ENCODE measurements around the gene MAN1A1. TPM values are rescaled to one million over a fixed set of nuclear protein-coding genes. Genes with fewer than 3 reads are reported as not detected.

The MAN1A1 gene
- polyA plus RNA-seq, 3 donors: 19.1 to 50.1 (median 37.5) TPM

- H3K27ac ChIP-seq (ENCODE audit: low read depth, low read length): no peak overlapping the region
- WGBS, 3 donors: 80 to 97% (median 96%) methylated on average over 4 of the region's 4 CpGs
Measured at GRCh38 chr6:119230160-119230559, 119.4 kb downstream of the MAN1A1 start.

- WGBS, 3 donors: 90 to 98% (median 95%) methylated on average over 2 of the region's 2 CpGs
- H3K27ac ChIP-seq (ENCODE audit: low read depth, low read length): no peak overlapping the region
Measured at GRCh38 chr6:119227377-119227776, 122.2 kb downstream of the MAN1A1 start.

DNA sequence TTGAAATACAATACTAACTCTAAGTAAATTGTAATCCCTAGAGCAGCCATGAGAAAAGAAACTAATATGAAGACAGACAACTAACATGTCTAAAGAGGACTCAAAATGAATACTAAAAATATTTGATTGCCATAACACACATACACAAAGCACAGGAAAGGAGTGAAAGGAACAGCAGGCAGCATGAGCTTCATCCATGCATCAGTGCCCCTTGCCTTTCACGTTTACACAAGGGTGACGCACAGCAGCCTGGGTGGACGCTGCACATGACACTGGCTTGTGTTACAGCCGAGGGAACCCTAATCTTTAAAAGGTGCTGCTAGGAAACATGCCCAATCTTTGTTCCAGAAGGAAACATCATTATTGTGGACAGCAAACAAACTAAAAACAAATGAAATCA lies 123.5 kb downstream of the MAN1A1 start:
- 64 to 88% (median 80%) methylated on average over 4 of the region's 4 CpGs for WGBS, 3 donors
- H3K27ac ChIP-seq (ENCODE audit: low read depth, low read length): no peak overlapping the region

DNA sequence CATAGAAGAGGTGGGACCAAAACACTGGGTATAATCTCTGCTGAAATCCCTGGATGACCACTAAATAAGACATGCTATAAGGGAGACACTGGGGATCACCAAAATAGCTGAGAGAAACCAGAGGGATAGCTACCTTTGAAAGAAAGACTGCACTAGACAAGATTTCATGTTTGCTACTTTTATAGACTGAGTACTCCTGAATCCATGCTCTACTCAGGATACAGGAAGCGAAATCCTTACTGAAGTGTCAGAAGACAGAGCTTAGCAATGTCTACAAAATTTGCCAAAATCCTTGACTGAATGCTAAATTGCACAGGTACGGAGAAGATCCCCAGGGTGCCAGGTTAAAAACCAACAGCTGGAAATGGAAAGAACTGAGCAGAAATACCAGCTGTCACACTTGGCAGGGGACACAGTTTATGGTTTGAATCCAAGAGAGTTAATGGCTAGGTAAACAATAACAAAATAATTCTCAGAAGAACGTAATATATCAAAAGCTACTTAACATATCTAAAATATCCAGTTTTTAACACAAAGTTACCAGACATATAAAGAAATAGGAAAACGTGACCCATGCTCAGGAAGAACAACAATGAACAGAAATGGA lies 125.4 kb downstream of the MAN1A1 start:
- WGBS, 3 donors: 60 to 91% (median 90%) methylated on average over 4 of the region's 4 CpGs
- H3K27ac ChIP-seq (ENCODE audit: low read depth, low read length): no peak overlapping the region

- WGBS, 3 donors: 43 to 68% (median 60%) methylated on average over 1 of the region's 1 CpG
- no peak overlapping the region for H3K27ac ChIP-seq (ENCODE audit: low read depth, low read length)
Measured at GRCh38 chr6:119220452-119220851, 129.1 kb downstream of the MAN1A1 start.

DNA sequence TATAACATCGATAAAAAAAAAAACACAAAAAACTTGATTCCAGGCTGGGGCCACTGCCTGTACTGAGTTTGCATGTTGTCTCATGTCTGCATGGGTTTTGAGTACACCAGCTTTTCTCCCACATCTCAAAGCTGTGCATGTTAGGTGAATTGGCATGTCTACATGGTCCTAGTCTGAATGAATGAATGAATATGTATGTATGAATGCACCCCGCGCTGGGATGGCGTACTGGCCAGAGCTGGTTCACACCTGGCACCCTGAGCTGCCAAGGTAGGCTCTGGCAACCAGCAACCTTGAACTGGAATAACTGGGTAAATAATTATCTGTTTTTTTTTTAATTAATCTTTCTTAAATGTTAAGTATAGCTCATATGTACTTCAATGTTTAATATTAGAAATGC lies 131.0 kb downstream of the MAN1A1 start:
- WGBS, 3 donors: 49 to 98% (median 97%) methylated on average over 4 of the region's 4 CpGs

GRCh38 chr6:119215885-119216590 lies 133.5 kb downstream of the MAN1A1 start:
- 79 to 92% (median 91%) methylated on average over 9 of the region's 9 CpGs for WGBS, 3 donors
- no peak overlapping the region for H3K27ac ChIP-seq (ENCODE audit: low read depth, low read length)

More for the DNA sequence above, 131.0 kb downstream of the MAN1A1 start:
- H3K27ac ChIP-seq (ENCODE audit: low read depth, low read length): no peak overlapping the region

DNA sequence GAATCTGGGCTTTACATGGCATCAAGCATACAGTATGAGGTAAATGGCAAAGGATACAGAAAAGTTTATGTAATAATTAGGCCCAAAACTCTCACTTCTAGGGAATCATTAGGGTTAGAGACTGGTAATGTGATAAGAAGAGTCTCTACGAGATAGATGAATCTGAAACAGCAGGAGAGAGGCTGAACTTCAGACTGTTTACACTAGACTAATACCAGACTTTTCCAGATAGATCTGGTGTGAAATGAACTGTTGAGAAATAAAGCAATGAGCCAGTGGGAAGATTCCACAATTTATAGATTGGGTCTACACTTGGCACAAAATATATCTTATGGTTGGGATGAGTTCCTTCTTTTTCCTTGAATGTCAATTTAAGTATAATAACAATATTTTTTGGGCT lies 134.3 kb downstream of the MAN1A1 start:
- WGBS, 3 donors: 27 to 67% (median 51%) methylated on average over 1 of the region's 1 CpG
- no peak overlapping the region for H3K27ac ChIP-seq (ENCODE audit: low read depth, low read length)

DNA sequence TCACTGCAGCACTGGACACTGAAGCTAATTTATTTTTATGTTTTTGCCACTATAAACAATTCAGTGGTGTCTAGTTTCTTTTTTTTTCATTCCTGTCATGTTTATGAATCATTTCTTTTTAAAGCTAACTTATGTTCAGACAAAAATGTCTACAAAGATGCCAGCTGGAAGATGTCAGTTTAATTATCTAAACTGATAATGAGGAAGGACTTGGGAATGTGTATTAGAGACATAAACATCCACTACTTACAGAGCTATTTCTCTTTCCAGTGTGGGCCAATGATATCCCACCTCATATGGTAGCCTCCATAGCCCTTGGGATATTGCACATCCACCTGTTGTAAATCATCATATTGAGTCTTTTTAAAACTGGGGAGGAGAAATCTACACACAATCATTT lies 139.0 kb downstream of the MAN1A1 start:
- H3K27ac ChIP-seq (ENCODE audit: low read depth, low read length): no peak overlapping the region

- 48 to 71% (median 56%) methylated on average over 11 of the region's 11 CpGs for WGBS, 3 donors
- H3K27ac ChIP-seq (ENCODE audit: low read depth, low read length): no peak overlapping the region
Measured at GRCh38 chr6:119209452-119210205, 139.9 kb downstream of the MAN1A1 start.

DNA sequence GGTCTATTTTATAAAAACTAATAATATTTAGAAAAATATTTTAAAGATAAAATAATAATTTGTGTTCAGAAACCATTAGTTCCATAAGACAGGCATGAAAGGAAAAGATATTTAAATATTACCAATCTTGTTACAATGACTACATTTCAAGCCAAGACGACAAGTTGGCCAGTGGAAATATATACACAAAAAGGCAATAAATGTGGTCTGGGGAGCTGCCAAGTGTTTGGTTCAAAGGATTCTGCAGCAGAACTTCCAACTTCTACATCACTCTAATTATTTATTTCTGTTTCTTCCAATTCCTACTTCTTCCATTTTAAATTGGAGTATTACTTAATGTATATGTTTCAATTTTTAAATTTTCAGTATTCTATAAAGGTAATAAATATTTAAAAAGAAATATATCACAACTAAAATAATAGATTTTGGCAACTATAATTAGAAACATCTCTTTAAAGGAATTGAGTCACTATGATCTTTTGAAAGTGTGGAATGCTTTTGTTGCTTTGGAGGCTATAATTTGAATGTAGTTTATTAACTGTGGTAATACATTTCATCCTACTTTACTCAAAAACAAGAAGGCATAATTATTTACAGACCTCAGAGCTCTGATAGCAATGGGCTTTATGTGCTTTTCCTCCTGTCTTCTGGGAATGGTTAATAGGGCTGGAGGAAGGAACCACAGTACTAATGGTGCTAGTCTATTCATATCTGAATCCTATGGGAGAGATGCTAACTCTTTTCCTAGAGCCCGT lies 141.4 kb downstream of the MAN1A1 start:
- WGBS, 3 donors: 58 to 80% (median 63%) methylated on average over 2 of the region's 2 CpGs

DNA sequence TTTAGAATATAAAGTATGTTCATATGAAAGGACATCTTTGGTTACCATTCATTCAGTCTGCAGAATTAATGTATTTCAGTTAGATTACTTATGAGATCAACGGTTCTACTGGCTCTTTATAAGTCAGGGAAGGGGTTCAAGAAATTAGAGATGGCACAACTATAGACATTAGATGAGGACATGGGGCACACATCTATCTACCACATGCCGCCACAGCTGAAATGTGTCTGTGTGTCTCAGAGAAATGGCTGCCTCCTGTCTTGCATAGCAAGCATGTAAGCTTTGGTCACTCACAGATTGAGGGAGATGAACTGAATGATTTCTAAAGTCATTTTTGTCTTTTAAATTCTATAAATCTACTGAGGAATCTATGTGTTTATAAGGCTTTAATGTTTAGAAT lies 142.2 kb downstream of the MAN1A1 start:
- 94 to 97% (median 94%) methylated on average over 2 of the region's 2 CpGs for WGBS, 3 donors
- H3K27ac ChIP-seq (ENCODE audit: low read depth, low read length): no peak overlapping the region

More for the DNA sequence above, 141.4 kb downstream of the MAN1A1 start:
- no peak overlapping the region for H3K27ac ChIP-seq (ENCODE audit: low read depth, low read length)

GRCh38 chr6:119205911-119206618 lies 143.5 kb downstream of the MAN1A1 start:
- WGBS, 3 donors: 76 to 87% (median 79%) methylated on average over 7 of the region's 7 CpGs
- no peak overlapping the region for H3K27ac ChIP-seq (ENCODE audit: low read depth, low read length)

GRCh38 chr6:119204719-119205118 lies 144.8 kb downstream of the MAN1A1 start:
- H3K27ac ChIP-seq (ENCODE audit: low read depth, low read length): no peak overlapping the region
- WGBS, 3 donors: 78 to 94% (median 88%) methylated on average over 3 of the region's 3 CpGs

DNA sequence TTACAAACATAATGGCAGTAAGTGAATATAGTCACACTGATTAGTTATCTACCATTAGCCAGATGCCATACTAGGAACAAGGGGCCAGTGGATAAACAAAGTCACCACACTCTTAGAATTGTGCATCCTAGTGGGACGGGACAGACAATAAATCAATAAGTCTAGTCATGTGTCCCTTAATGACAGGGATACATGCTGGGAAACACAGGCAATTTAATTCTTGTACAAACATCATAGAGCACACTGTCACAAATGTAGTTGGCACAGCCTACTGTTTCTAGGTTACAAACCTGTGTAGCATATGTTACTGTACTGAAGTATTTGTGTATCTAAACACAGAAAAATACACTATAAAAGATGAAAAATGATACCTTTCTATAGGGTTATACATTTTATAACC lies 148.1 kb downstream of the MAN1A1 start:
- H3K27ac ChIP-seq (ENCODE audit: low read depth, low read length): no peak overlapping the region
- 81 to 96% (median 89%) methylated on average over 1 of the region's 1 CpG for WGBS, 3 donors

- 52 to 73% (median 61%) methylated on average over 1 of the region's 1 CpG for WGBS, 3 donors
- no peak overlapping the region for H3K27ac ChIP-seq (ENCODE audit: low read depth, low read length)
Measured at GRCh38 chr6:119200512-119201175, 148.9 kb downstream of the MAN1A1 start.

DNA sequence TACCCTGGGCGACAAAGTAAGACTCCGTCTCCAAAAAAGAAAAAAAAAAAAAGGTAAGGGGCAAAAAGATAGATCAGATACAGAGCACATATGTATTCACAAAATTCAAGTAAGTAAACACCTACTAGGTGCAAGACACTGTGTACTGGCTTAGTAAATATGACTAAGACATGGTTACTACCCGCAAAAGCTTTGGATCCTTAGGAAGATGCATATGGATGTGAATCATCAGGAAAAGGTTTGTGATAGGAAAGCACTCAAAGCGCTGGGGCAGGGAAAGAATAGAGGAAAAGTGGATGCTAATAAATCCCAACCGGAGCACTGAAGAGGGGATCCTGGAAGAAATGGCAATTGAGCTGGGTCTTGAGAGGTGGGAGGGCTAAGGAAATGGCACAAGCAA lies 152.3 kb downstream of the MAN1A1 start:
- WGBS, 3 donors: 98 to 100% (median 100%) methylated on average over 5 of the region's 5 CpGs
- no peak overlapping the region for H3K27ac ChIP-seq (ENCODE audit: low read depth, low read length)

GRCh38 chr6:119196715-119197114 lies 152.8 kb downstream of the MAN1A1 start:
- H3K27ac ChIP-seq (ENCODE audit: low read depth, low read length): no peak overlapping the region
- 72 to 91% (median 78%) methylated on average over 4 of the region's 4 CpGs for WGBS, 3 donors

Measured in adipose tissue (tissue), 3 donors.